Prostate gland (tissue), 2 donors: ENCODE results near the gene DUSP28. TPM values are rescaled to one million over a fixed set of nuclear protein-coding genes. Genes with fewer than 3 reads are reported as not detected.

Source experiments
- DNase-seq: peaks from one replicate; pipeline ENCODE4 v3.0.0-alpha.2; 2019; ENCODE audit warnings: low spot score
- H3K27ac ChIP-seq, 2 donors: fragments of 200-600 bp; sonication (generic); 2 replicates each; pipeline ENCODE4 v1.5.1; 2017 to 2019
- H3K27me3 ChIP-seq: fragments of 200-600 bp; sonication (generic); replicated peaks from 2 replicates; pipeline ENCODE4 v1.5.1; 2019; ENCODE audit not compliant: insufficient read depth
- H3K36me3 ChIP-seq, 2 donors: fragments of 200-600 bp; sonication (generic); 1 replicate in 1 of 2; 2 replicates in 1 of 2; pipeline versions ENCODE4 v1.5.1 to v1.8.1; 2017 to 2019
- H3K4me1 ChIP-seq: fragments of 200-600 bp; sonication (generic); replicated peaks from 2 replicates; pipeline ENCODE4 v1.5.1; 2019
- H3K4me3 ChIP-seq, 2 donors: fragments of 200-600 bp; sonication (generic); 2 replicates each; pipeline ENCODE4 v1.5.1; 2017 to 2019
- H3K9me3 ChIP-seq: fragments of 200-600 bp; sonication (generic); 2 replicates; pipeline ENCODE4 v1.5.1; 2017
- POLR2A ChIP-seq: fragments of 450-650 bp; IDR thresholded peaks from one replicate; pipeline ENCODE4 v1.6.1; 2016; ENCODE audit warnings: antibody characterized with exemption, mild to moderate bottlenecking
- POLR2AphosphoS5 ChIP-seq: sonication (generic); formaldehyde crosslinking; IDR thresholded peaks from one replicate; pipeline ENCODE4 v1.6.1; 2017; ENCODE audit warnings: antibody characterized with exemption
- WGBS: methylation state at CpG from one replicate; pipeline ENCODE4 v1.1.5; 2018; 5-methylcytosine and 5-hydroxymethylcytosine counted together
- intact Hi-C: fragments of 100-400 bp; cut with DNase I; formaldehyde crosslinking; loops from one replicate; pipeline ENCODE4 v1.14.2; 2022
- total RNA-seq, 2 donors: library from RNA; depleted of rRNA; stranded (reverse); fragments of >200 nt; gene quantifications; one replicate each; pipeline ENCODE4 v1.1.0, GENCODE V29; 2016
- TF ChIP-seq, protein P1 (sequence below), 4 experiments: fragments of 200-600 bp in 2 of 4; fragments of 450-650 bp in 2 of 4; sonication (generic) in 2 of 4; IDR thresholded peaks; 1 replicate in 3 of 4; 2 replicates in 1 of 4; pipeline ENCODE4 v1.5.1; 2016 to 2019; ENCODE audit warnings: antibody characterized with exemption in 4 of 4, mild to moderate bottlenecking in 2 of 4, moderate library complexity in 2 of 4

DUSP28 gene
- total RNA-seq, 2 donors from 2014 or later: 18.4 to 18.6 TPM

DNA sequence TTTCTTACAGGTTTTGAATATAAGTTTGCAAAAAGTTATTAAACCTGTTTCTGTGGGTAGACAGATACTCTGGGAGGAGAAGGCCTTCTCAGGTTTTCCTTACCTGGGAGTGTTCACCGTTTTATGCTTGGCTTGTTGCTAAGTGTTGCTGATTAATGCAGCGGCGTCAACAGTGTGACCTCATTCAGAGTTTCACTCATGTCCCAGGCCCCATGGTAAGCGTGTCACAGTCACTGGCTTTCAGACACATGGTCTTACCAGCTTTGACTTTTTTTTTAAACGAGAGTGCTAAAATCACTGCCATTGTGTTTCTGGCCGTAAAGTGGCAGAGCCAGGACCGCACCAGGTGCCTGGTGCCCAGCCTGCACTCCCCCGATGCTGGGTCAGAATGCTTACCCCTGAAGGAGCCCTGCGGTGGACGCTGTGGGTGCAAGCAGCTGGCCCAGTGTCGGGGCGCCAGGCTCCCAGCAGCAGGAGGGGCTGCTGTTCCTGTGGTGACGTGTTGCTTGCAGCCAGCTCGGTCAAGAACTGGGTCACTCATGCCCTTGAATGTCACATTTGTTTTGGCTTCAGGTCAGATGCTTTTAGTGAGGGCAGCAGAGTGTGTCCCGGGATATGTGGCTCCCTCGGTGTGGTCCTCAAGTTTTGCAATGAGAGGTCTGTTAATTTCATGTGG, 29.8 kb downstream of the DUSP28 start:
- H3K4me3 ChIP-seq: no peak overlapping the region
- H3K27ac ChIP-seq: no peak overlapping the region
- TF ChIP-seq, protein P1, sequence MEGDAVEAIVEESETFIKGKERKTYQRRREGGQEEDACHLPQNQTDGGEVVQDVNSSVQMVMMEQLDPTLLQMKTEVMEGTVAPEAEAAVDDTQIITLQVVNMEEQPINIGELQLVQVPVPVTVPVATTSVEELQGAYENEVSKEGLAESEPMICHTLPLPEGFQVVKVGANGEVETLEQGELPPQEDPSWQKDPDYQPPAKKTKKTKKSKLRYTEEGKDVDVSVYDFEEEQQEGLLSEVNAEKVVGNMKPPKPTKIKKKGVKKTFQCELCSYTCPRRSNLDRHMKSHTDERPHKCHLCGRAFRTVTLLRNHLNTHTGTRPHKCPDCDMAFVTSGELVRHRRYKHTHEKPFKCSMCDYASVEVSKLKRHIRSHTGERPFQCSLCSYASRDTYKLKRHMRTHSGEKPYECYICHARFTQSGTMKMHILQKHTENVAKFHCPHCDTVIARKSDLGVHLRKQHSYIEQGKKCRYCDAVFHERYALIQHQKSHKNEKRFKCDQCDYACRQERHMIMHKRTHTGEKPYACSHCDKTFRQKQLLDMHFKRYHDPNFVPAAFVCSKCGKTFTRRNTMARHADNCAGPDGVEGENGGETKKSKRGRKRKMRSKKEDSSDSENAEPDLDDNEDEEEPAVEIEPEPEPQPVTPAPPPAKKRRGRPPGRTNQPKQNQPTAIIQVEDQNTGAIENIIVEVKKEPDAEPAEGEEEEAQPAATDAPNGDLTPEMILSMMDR (IDR thresholded peaks at IDR 0.05): no peak
- TF ChIP-seq POLR2AphosphoS5: no peak
- TF ChIP-seq POLR2A: no peak
- no peaks in the 10 kb centered on the region for H3K36me3 ChIP-seq
- no peak for DNase-seq
- H3K27me3 ChIP-seq: no peaks in the 10 kb centered on the region
- no peaks in the 10 kb centered on the region for H3K9me3 ChIP-seq
- 94% methylated on average over 13 of the region's 16 CpGs for WGBS
- intact Hi-C loops: no loop called here
- peaks cover 21% of the 10 kb centered on the region for H3K4me1 ChIP-seq

DNA sequence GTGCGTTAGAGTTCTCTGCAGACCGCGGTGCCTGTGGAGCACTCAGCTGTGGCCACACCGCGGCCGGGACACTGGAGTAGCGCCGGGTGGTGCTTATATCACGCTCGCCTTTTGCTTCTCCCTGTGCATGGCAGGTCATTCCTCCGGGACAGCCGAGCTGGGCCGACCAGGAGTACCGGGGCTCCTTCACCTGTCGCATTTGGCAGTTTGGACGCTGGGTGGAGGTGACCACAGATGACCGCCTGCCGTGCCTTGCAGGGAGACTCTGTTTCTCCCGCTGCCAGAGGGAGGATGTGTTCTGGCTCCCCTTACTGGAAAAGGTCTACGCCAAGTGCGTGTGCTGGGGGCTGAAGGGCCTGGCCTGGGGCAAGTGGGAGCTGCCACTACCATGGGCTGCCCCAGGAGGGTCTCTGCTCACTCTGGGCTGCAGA, 30.5 kb downstream of the DUSP28 start:
- intact Hi-C loops: no loop called here
- 92% methylated on average over 21 of the region's 21 CpGs for WGBS

DNA sequence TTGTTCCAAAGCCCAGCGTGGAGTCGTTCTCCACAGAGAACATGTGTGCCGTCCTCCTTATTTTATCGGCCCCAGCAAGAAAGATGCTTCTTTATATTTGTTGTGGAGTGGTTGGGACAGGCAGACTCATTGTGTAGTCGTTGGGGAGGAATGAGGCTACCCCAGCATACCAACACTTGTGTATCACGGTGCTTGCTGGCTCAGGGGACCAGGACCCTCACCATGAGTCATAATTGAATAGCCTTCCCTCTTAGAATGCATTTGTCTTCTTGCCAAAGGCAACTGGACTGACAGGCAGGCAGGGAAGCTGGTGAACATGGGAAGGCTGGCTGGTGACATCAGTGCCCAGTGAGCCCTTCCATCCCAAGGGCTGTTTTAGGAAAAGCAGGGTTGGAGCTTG, 31.1 kb downstream of the DUSP28 start:
- Histone ChIP-seq H3K27me3 (no peaks in the 10 kb centered on the region), H3K9me3 (no peaks in the 10 kb centered on the region), H3K4me3 (no peak overlapping the region), H3K4me1 (peaks cover 28% of the 10 kb centered on the region), H3K27ac (no peak overlapping the region), H3K36me3 (no peaks in the 10 kb centered on the region)
- no peak for DNase-seq
- TF ChIP-seq POLR2A (no peak), POLR2AphosphoS5 (no peak)
- TF ChIP-seq, protein P1 (IDR thresholded peaks at IDR 0.05): no peak
- intact Hi-C loops: no loop called here
- 84% methylated on average over 6 of the region's 6 CpGs for WGBS

More for the DNA sequence above, 30.5 kb downstream of the DUSP28 start:
- no peaks in the 10 kb centered on the region for H3K9me3 ChIP-seq
- DNase-seq: no peak
- TF ChIP-seq, protein P1 (IDR thresholded peaks at IDR 0.05): no peak
- TF ChIP-seq POLR2A (no peak), POLR2AphosphoS5 (no peak)
- no peak overlapping the region for H3K4me3 ChIP-seq
- H3K27ac ChIP-seq: no peak overlapping the region
- H3K27me3 ChIP-seq: no peaks in the 10 kb centered on the region
- peaks cover 23% of the 10 kb centered on the region for H3K4me1 ChIP-seq
- H3K36me3 ChIP-seq: no peaks in the 10 kb centered on the region

DNA sequence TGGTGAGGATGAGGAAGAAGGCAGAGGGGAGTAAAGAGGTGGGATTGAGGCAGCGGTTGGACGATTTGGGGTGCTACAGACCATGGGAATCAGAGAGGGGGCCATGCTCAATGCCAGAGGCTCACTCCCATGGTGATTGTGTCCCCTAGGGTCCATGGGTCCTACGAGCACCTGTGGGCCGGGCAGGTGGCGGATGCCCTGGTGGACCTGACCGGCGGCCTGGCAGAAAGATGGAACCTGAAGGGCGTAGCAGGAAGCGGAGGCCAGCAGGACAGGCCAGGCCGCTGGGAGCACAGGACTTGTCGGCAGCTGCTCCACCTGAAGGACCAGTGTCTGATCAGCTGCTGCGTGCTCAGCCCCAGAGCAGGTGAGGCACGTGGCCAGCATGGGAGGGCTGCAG, 31.6 kb downstream of the DUSP28 start:
- TF ChIP-seq POLR2AphosphoS5 (no peak), POLR2A (no peak)
- TF ChIP-seq, protein P1 (IDR thresholded peaks at IDR 0.05): no peak
- peaks cover 33% of the 10 kb centered on the region for H3K4me1 ChIP-seq
- intact Hi-C loops: no loop called here
- no peak overlapping the region for H3K4me3 ChIP-seq
- 94% methylated on average over 13 of the region's 13 CpGs for WGBS
- H3K27ac ChIP-seq: no peak overlapping the region
- H3K9me3 ChIP-seq: no peaks in the 10 kb centered on the region
- H3K27me3 ChIP-seq: no peaks in the 10 kb centered on the region
- DNase-seq: no peak
- H3K36me3 ChIP-seq: no peaks in the 10 kb centered on the region
